CD4-positive, alpha-beta T cell treated with Interferon alpha-2 for 1 hour (primary cell): ENCODE measurements around the gene POLR2A.
"Not testable (repeated sequence)": the region's sequence is repeated elsewhere in the genome, so short reads cannot be mapped to it uniquely, and the experiment has no call there.

Experiments used
- DNase-seq, 2 donors: peaks; one replicate each; pipeline ENCODE4 v3.0.0-alpha.2; 2020 to 2022

The POLR2A gene

GRCh38 chr17:7460850-7461660, 23.1 kb upstream of the POLR2A start:
- DNase-seq: no peak

- no peak for DNase-seq
Measured at GRCh38 chr17:7462474-7463371, 21.4 kb upstream of the POLR2A start.

DNA sequence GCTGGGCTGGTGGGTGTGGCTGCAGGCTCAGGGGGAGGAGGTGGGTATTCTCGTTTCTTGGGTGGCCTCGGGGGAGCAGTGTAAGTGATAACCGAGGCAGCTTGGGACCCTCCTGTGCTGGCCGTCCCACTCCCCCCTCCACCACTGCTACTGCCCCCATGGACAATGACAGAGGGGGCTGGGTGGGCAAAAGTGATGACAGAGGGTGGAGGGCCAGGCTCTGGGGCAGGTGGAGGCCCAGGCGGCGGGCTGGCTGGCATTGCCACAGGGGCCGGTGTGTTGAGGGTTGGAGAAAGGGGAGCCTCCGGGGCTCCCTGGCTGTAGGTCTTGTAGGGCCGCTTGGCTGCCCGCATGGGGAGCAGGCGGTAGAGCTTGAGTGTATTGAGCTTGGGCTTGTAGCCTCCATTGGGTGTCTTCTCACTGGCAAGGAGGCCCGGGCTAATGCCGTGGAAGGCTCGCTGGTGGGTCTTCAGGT, 20.8 kb upstream of the POLR2A start:
- DNase-seq: no peak

DNA sequence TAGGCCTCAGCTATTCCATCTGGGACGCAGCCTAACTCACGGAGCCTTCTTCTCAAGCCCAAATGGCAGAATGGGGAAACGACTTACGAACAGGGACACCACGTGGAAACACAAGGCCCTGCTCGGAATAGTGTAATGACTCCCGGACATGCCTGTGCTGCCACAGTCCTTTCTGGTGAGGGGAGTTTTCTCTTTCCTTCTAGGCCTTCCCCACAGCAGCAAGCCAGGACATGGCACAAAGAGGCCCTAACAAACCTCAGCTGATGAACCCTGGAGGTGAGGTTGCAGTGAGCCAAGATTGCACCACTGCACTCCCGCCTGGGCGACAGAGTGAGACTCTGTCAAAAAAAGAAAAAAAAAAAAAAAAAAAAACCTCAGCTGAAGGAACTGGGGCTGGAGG, 20.1 kb upstream of the POLR2A start:
- DNase-seq: no peak

GRCh38 chr17:7465597-7466275, 18.4 kb upstream of the POLR2A start:
- no peak for DNase-seq

GRCh38 chr17:7466318-7466638, 17.9 kb upstream of the POLR2A start:
- no peak for DNase-seq

DNA sequence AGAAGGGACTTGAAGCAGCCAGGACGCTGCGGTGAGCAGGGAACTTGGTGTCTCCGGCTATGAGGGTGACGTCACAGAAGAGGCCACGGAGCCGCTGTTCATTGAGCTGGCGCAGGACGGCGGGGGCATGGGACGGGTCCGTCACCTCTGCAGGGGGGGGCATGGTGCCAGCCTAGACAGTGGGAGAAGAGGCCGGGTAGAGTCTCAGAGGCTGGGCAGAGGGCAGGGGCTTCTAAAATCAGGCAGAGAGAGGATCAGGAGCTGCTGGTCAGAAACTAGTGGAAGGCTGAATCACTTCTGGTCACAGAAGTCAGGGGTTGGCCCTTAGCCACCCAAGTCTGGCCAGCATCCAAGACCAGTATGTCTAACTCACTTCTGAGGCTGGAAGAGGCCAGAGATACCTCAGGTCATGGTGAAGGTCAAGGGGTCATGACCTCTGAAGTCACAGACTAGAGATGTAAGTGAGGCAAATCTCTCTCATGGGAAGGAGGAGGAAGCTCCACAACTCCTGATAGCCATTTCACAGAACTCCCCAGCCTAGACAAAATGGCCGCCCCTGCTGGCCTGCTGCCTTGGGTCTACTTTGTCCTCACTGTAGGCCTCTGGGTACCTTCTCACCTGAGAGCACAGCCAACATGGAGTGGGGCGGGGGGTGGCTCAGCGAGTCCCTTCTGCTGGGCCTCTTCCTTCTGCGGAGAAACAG, 17.4 kb upstream of the POLR2A start:
- DNase-seq: peak in 1 of 2 donors; percentile 46

- DNase-seq: no peak
Measured at GRCh38 chr17:7467498-7467897, 16.7 kb upstream of the POLR2A start.

DNA sequence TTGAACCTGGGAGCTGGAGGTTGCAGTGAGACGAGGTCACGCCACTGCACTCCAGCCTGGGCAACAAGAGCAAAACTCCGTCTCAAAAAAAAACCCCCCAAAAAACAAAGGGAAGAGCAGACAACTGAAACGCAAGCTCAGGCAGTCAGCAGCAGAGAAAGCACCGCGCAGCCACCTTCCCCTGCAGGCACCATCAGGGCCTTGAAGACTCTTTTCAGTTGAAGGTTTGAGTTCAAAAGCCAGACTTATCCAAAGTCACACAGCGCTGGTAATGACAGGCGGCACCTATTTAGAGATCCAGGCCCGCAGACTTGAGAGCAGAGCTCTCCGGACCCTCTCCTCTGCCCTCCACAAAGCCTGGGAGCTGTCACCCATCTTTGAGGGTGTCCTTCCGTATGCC, 15.9 kb upstream of the POLR2A start:
- no peak for DNase-seq

GRCh38 chr17:7468804-7469389, 15.3 kb upstream of the POLR2A start:
- DNase-seq: no peak

DNA sequence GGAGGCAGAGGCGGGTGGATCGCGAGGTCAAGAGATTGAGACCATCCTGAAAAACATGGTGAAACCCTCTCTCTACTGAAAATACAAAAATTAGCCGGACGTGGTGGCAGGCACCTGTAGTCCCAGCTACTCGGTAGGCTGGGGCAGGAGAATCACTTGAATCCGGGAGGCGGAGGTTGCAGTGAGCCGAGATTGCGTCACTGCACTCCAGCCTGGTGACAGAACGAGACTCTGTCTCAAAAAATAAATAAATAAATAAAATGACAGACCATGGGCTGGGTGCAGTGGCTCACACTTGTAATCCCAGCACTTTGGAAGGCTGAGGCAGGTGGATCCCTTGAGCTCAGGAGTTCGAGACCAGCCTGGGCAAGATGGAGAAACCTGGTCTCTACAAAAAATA, 14.3 kb upstream of the POLR2A start:
- DNase-seq: not testable (repeated sequence)

DNA sequence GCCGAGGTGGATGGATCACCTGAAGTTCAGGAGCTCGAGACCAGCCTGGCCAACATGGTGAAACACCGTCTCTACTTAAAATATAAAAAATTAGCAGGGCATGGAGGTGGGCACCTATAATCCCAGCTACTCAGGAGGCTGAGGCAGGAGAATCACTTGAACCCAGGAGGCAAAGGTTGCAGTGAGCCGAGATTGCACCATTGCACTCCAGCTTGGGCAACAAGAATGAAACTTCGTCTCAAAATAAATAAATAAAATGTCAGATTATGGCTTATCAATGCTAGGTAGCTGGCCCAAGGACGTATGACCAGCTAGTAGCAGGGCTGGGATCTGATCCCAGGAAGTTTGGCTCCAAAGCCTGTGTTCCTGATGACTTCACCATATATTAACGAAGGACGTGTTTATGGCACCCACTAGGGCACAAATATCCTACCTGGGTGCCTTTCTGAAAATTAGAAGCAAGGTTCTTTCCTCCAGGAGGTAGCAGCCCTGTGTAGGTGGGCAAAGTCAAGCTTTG, 13.7 kb upstream of the POLR2A start:
- not testable (repeated sequence) for DNase-seq

GRCh38 chr17:7471729-7472128, 12.4 kb upstream of the POLR2A start:
- DNase-seq: no peak

- DNase-seq: not testable (repeated sequence)
Measured at GRCh38 chr17:7474767-7475166, 9.4 kb upstream of the POLR2A start.

GRCh38 chr17:7475764-7476422, 8.3 kb upstream of the POLR2A start:
- DNase-seq: peak; percentile 29 to 47

GRCh38 chr17:7476494-7476893, 7.7 kb upstream of the POLR2A start:
- DNase-seq: no peak

- no peak for DNase-seq
Measured at GRCh38 chr17:7476951-7477350, 7.2 kb upstream of the POLR2A start.

DNA sequence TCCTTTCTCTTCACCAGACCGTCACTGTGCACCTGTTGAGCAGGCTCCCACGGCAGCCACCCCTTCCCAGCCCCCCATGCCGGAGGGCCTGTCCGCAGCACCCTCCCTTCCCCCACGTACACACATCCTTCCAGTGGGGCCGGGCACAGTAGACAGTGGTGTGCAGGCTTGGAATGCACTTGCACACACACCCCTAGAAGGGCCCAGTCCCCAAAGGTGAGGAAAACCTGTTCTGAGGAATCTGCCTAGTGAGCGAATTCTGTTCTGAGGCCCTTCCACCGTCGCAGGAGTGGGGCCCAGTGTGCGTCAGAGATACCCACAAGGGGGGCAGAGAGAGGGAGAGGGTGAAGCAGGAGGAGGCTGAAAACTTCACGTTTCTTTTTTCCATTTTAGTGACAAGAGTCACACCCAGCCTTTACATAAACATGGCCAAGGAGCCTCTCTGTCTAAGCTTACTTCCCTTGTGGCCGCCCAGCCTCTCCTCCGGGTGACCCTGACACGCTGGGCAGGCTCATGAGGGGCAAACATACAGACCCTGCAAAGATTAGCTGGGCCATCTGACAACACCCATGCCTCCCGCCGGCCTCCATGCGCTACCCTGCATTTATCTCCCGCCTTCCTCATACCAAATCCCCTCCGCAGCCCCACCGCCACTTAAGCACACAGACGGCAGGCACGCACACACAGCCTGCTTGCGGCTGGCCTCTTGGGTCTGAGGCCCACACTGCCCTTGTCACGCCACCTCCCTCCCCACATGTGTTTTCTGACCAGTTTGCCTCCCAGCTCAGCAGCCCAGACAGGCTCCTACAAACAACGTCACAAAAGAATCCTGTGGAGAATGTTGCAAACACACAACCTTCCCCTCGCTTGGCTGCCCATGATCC, 6.5 kb upstream of the POLR2A start:
- DNase-seq: peak in 1 of 2 donors; percentile 29

DNA sequence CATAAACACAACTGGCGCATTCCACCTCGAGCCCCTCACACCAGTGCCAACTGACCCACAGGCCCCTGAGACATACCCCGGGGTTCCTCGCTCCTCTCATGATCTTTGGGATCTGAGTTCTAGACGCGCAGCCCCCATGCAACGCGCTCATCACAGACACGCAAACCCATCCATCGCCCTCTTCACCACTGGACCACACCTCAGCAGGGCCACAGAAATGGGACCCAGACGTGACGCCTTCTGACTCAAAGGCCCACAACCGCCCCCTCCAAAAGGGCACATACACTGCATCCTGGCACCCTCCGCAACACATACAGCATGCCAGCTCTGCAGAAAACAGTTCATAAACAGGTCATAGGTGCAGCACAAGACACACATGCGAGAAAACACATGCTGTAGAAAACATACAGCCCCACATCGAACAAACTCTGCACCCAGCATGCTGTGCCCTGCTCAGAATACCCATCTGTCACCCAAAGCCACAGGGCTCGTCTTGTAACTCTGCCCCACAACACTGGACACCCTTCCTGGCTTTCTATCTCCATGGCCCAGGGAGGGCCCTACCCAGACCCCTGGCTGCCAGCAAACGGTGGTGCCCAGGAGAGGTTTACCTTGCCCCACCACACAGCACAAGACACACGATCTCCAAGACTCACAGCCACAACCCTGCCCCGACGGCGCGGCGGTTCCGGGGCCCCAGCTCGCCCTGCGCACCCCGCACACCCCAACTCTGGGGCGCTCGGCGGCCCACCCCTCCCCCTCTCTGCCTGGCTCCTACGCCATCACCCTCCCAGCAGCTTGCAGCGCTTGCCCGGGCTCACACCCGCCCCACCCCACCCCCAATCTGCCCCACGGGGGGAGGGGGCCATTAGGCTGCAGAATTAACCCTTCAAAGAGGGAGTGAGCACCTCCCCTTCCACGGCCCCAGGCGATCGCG, 5.6 kb upstream of the POLR2A start:
- peak; percentile 78 to 85 for DNase-seq
